SW480 (cell line): ENCODE data around the gene CDCA4.
"Not testable (repeated sequence)": the region's sequence is repeated elsewhere in the genome, so short reads cannot be mapped to it uniquely, and the experiment has no call there.

Experiments used
- DNase-seq: peaks from one replicate; pipeline ENCODE4 v3.0.0-alpha.2; 2016; ENCODE audit warnings: low spot score

The CDCA4 gene

DNA sequence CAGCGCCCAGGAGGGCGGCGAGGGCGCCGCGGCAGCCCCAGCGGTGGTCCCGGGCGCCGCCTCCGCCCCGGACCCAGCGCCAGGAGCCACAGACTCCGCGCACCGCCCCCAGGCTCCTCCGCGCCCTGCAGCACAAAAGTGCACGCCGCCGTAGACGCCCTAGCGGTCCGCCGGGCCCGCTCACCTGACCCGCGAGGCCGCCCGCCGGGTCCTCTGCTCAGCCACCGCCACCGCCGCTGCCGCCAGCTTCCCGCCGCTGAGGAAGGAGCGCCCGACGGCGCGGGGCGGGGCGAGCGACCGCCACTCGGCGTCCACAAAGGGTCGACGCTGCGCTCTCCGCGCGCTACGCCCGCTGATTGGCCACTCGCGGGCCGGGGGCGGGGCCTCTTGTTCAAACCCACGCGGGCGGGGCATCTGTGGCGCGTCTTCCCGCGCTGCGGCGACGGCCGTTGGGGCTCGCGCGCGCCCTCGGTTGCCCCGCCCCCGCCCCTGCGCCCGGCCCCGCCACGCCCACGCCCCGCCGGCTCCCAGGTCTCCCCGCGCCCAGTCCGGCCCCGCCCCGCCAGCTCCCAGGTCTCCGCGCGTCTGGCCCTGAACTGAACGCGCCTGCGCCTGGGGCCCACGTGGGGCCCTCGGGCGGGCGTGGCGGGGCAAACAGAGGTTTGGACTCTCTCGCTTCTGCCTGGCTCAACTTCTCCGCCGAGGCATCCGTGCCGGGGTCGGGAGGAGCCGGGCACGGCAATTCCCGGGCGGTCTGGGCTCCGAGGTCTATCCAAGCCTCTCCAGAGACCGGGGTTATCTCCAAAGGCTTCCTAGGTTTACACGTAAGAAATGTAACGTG, at the start of gene CDCA4:
CDCA4 (minus strand) TSS at position 269 of the 841 bp plus-strand sequence. CDS start 9,154 bp downstream, outside the sequence.
- peak; percentile 95 for DNase-seq

DNA sequence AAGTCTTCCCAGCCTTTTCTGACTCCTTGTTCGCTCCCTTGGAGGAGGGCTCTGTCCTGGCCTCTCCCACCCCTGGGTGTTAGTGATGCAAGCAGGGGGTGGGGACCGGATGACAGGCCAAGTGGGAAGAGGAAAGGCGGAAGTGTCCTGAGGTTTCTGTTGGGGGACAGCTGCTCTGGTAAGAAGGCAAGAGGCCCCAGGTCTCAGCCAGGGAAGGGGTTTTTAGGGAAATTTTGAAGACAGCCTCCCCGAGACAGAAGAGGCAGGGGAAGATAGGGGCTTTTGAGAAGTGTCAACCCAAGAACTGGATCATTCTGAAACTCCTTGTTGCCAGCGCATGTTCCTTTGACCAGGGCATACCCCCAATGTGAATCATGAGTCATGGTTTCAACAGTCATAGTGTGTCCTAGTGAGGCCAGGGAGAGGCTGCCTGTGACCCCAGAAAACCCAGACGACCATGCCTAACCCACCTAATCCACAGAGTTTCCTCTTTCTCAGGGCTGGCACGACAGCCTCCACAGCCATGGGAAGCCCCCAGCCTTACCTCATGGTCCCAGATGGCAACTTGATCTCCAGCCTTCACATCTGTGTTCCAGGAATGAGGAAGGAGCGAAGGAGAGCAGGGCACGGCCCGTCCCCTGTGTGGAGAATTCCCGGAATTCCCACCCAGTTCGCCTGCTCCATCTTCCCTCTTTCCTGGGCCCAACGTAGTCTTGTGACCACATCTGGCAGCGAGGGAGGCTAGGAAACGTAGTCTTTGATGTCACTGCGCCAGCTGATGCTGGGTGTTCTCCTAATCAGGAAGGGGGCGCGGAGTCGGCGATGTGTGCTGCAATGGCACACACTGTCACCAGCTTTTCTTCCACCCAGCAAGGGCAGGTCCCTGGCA, 49.2 kb upstream of the CDCA4 start:
- no peak for DNase-seq

DNA sequence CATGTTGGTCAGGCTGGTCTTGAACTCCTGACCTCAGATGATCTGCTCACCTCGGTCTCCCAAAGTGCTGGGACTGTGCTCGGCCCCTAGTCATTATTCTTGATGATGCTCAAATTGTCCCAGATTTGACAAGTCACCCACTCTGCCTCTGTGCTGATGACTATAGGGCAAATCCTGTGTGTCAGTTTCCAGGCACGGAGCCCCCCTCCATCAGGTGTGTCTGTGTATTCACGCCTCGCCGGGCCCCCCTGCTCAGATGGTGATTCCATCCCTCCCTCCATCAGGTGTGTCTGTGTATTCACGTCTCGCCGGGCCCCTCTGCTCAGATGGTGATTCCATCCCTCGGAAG, 48.6 kb upstream of the CDCA4 start:
- no peak for DNase-seq

DNA sequence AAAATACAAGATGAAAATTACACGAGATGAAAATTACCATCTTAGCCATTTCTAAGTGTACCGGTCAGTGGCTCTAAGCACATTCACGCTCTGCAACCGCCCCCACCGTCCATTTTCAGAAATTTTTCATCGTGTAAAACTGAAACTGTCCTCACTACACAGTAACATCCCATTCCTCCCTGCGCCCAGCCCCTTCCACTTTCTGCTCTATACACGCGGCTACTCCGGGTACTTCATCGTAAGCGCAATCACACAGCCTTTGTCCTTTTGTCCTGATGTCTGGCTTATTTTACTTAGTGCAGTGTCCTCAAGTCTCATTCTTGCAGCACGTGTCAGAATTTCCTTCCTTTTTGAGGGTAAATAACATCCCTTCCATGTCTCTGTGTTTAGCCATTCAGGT, 47.9 kb upstream of the CDCA4 start:
- no peak for DNase-seq

DNA sequence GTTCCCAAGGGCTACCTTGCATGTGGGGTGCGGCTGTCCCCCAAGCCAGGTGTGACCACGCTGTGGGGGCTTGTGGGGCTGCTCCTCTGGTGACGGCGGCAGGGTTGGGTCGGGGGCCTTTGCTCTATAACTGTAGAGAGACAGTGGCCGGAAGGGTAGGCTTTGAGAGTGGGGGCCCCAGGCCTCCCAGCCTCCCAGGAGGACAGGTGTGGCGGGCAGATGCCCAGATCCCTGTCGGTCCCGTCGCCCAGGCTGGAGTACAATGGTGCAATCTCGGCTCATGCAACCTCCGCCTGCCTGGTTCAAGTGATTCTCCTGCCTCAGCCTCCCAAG, 47.1 kb upstream of the CDCA4 start:
- DNase-seq: no peak

DNA sequence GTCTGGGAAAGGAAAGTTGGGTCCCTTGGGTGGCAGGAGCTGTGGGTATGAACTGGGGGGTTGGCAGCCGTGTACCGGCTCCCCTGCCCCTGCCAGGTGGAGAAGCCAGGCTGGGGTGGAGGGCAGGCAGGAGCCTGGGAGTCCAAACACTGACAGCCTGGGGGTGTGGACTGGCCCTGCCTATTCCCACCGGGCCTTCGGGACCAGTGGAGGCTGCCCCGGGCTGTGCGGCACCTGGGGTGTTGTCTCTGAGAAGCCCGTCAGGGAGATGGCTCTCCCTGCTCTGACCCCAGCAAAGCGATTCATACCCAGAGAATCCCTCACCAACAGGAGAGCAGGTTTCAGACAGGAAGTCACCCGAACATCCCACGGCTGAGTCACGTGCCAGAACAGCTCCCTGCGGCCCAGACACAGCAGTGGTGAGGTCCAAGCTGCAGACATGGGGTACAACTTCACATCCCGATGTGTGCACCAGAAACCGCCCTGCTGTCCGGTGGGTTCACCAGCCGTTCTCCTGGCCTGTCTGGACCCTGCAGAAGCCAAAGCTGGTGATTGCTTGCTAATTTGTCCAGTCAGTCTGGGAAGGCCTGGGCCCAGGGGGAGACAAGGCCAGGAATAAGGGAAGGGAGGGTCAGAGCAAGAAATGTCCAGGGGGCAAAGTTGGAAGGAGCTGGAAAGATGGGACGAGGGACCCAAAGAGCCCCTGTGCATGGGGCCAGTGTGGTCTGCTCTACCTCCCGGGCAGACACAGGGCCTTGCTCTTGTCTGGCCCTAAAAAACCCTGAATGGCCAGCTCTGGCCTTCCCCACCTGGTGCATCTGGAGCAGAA, 46.5 kb upstream of the CDCA4 start:
- DNase-seq: no peak

DNA sequence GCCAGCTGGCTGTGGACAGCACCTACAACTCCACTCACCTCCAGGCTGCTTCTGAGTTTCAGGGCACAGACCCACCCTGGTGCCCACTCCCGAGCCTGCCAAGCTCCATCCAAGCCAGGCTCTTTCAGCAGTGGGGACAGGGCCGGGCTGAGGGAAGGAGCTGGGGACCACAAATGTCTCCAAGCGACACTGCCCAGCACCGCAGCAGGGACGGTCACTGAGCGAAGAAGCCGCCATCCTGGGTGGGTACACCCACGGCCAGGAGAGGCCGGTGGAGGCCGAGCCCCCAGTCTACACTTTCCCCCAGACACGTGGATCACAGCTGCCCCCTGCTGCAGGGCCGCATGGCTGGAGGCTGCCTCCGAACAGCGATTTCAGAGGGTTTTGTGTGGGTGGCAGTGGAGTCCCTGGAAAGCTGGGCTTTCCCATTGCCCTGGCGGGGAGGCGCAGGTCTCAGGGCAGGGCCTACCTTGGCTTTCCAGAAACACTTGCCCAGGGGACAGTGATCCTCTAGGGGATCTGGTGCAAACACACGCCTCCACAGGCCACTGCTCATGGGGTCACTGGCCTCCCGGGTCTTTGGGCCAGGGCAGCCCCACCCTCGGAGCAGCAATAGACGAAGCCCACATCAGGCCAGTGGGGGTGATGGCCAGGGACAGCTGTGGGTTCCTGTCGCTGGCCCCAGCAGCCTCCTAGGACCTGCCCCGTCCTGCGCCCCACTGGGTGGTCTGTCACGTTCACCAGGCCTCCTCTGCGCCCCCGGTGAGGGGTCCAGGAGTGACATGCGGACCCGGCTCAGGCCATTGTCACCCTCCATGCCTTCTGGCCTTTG, 45.6 kb upstream of the CDCA4 start:
- DNase-seq: no peak

DNA sequence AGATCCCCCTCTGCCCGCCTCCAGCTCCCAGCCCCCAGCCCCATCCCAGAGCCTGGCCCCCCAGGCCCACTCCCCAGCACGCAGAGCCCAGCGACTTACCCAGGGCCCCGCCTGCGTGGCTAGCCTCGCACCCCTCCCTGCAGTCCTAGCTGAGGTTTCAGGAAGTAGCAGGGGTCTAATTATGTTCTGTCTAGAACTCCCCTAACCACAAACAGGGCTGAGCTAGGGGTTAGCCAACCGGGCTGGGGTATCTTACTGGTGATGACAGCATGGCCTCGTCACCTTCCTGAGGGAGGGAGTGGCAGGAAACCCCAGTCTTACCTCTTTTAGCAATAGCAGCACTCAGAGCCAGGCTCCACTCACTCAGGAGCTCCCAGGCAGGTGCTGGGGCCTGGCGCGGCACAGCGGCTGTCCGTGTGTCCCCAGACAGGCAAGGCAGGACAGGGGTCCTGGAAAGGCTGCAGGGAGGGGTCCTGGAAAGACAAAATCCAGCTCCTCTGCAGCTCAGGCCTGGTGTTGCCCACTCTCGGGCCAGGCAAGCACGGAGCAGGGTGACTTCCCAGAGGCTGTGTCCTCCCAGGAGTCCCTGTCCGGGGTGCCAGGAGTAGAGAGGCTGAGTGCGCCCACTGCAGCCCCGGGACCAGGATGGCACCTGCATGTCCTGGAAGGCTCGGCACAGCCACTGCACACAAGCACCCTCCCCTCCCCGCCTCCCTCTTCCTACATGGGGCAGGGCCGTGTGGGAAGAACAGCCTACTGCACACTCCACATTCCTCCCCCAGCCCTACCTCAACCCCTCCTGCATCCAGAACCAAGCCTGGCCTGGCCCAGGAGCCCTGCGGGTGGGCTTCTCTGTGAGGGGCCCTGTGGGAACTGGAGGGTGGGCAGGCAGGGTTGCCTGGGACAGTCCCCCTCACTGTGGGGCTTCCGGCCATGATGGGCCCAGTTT, 44.7 kb upstream of the CDCA4 start, which contains the start of gene GPR132:
GPR132 (minus strand) TSS at position 151 of the 949 bp plus-strand sequence. CDS start 10,010 bp downstream, outside the sequence.
- DNase-seq: peak; percentile 86

DNA sequence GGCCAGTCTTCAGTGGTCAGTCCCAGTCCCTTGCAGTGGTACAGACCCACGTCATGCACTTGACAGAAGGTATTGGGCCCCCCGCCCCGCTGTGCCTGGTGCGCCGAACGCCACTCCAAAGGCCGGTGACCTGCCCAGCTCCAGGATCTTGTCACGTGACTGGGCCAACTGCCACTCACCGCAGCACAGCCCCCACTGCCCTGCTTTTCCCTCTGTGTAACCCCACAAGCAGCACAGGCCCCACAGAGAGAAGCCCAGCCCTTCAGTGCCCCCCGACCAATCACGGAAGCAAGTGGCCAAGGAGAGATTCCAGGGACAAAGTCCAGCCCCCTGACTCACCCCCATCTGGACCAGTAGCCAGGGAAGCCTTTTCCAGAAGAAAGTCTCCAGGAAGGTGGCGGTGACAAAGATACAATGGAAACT, 43.8 kb upstream of the CDCA4 start:
- DNase-seq: peak; percentile 53

DNA sequence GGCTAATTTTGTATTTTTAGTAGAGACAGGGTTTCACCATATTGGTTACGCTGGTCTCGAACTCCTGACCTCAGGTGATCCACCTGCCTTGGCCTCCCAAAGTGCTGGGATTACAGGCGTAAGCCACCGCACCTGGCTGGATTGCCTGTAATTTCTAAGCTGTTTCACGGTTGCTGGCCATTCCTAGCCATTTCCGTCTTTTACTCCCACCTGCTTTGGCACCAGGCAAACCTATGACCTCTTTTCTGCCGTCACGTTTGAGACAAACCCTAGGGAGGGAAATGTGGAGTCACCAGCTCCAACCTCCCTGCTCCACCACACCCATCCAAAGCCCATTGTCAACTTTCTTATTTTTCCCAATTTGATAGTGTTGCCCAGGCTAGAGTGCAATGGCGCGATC, 43.1 kb upstream of the CDCA4 start:
- DNase-seq: no peak

DNA sequence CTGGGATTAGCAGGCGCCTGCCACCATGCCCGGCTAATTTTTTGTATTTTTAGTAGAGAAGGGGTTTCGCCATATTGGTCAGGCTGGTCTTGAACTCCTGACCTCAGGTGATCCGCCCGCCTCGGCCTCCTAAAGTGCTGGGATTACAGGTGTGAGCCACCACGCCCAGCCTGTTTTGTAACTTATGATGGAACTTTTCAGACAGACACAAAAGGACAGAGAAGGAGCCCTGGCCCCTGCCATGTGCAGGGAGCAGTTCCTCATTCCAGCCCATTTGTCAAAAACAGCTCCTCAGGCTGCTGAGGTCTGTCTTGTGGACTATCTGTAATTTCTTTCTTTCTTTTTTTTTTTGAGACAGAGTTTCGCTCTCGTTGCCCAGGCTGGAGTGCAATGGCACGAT, 42.6 kb upstream of the CDCA4 start:
- not testable (repeated sequence) for DNase-seq

DNA sequence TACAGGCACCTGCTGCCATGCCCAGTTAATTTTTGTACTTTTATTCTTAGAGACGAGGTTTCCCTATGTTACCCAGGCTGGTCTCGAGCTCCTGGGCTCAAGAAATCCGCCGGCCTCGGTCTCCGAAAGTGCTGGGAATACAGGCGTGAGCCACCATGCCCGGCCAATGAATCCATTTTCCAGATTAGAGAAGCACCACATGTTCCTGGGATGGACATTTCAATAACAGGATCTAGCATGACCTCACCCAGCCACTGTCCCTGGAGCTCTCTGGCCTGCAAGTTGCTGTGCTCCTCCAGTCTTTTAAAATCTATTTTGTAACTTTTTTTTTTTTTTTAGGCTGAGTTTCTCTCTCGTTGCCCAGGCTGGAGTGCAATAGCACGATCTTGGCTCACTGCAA, 42.2 kb upstream of the CDCA4 start:
- no peak for DNase-seq

DNA sequence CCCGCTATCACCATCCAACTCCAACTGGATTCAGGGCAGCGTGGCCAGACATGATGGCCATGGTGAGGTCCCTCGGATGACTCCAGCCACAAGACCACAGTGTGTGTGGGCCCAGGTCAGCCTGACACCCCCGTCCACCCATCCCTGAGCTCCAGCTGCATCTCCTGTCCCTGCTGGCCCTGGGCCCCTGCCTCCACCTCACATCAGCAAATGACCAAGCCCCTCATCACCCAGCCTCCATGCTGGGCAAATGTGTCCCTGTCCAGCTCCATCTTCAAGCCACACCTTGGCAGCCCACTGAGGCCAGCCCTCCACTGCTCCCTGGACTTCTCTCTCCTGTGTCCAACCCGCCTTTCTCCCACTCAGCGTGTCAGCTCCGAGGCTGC, 41.2 kb upstream of the CDCA4 start:
- DNase-seq: no peak

DNA sequence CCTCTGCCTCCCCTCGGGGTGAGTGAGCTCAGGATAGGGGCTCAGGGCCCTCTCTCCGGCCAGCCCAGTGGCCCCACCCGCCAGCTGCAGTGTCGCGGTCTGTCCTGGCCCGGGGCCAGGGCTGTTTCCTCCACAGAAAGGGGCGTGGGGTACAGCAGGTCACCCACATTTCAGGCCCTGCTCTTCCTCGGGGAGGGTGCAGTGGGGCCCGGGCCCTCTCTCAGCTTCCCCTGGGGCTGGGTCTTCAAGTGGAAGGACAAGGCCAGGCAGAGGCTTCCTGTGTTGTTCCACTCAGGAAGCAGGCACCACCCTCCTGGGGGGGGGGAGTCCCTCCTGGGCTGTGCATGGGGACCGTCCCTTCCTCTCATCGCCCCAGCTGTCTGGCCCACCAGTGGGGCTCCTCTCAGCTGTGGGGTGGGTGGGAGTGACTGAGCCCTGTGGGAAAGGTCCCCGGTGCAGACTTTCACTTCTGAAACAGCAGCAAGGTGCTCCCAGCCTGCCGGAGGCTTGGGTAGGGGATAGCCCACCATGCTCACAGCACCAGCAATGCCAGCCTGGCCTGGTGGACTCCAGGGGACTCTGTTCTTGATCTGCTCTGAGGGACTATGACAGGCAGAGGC, 40.7 kb upstream of the CDCA4 start:
- DNase-seq: no peak

DNA sequence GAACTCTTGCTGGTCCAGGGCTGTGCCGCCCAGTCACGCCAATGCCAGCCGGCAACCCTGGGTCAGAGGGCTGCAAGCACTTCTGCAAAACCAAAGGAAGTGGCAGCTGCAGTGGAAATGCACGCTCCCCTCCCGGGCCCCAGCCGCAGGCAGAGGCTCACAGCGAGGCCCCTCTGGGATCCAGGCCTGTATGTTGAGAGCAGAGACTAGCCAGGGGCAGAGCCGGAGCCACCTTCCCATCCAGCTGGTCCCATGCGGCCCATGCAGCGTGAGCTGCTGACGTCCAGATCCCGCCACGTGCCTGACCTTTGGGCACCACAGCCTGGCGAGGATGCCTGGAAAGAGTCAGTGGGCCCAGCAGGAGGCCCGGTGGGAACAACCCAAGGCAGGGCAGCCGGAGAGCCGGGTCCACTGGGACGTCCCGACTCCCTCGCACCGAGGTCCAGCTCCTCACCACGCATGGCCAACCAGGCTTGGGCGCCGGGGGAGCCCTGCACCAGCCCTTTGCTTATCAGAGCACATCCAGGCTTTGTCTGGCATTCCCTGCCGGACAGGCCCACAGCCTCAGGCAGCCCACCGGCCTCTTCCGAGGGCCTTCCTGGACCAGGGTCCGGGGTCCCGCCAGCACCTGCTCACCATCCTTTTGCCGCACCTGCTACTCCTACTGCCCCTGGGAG, 40.0 kb upstream of the CDCA4 start:
- DNase-seq: no peak

DNA sequence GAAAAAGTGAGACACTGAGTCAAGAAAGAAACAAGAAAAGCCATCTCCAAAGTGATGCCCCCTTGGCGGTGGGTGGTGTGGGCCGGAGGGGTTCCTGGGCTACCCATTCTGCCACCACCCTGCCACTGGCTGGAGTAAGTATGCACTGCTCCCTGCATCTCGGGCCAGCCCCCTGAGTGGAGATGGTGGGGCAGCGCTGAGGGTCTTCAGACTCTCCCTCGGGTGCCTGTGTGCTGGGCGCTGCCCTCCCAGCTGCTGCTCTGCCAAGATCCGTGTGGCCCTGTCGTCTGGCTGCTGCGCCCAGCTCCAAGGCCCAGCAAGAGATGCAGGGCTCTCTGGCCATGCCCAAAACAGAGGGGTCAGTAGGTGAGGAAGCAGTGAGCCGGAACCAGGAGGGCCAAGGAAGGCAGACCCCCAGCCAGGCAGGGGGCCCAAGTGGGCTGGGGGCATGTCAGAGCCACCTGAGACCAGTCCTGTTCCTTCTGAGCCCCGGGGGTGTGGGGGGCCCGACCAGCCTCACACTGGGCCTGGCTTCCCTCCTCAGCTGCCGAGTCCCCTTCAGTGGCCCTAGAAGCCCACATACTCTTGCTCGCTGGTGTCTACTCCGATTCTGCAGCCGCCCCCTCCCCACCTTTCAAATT, 39.2 kb upstream of the CDCA4 start:
- DNase-seq: no peak

DNA sequence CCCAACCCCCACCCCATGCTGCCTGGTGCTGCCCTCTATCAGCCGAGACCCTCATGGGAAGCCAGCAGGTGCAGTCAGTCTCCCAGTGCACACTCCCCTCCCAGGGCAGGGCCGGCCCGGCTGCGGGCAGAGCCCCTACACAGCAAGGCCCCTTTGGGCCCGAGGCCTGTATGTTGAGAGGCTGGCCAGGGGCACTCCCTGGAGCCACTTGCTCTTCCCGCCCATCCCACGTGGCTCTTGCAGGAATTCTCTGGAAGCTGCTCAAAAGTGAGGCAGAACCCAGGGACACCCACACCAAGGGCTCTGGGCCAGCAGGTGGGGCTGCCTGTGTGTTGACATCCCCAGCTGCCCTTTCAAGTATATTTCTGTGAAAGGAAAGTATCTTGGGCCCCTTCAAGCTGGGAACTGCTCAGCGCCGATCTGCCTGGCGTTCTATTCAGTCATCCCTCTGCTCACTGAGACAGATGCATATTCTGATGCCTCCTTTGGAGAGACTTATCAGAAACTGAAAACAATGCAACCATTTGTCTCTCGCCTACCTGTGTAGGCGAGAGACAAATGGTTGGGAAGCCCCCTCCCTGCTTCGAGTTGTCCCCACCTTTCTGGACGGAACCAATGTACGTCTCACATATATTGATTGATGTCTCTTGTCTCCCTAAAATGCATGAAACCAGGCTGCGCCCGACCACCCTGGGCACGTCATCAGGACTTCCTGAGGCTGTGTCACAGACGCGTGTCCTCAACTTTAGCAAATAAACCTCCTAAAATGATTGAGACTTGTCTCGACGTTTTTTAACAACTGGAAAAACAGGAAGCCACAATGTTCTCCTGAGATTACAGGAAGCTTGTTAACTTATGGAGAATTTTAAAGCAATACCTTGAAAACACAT, 38.4 kb upstream of the CDCA4 start:
- DNase-seq: no peak
